K562 (cell line): ENCODE data around the gene SPOCD1.

Experiments
- AFF1 ChIP-seq, 2 experiments: fragments of 450-650 bp; IDR thresholded peaks; 2 replicates each; pipeline ENCODE4 v1.6.1; 2018; ENCODE audit warnings: mild to moderate bottlenecking in 2 of 2, low read depth in 1 of 2; ENCODE audit not compliant: partially characterized antibody in 2 of 2
- ARHGAP35 ChIP-seq: fragments of 450-650 bp; IDR thresholded peaks from 2 replicates; pipeline ENCODE4 v1.6.1; 2018; ENCODE audit not compliant: partially characterized antibody
- ATF6 ChIP-seq: sonication (generic); formaldehyde crosslinking; IDR thresholded peaks from 2 replicates; pipeline ENCODE4 v1.4.0; 2020; ENCODE audit warnings: mild to moderate bottlenecking, missing genetic modification reagents
- BRCA1 ChIP-seq, 2 experiments: fragments of 450-650 bp in 1 of 2; sonication (generic) in 1 of 2; formaldehyde crosslinking in 1 of 2; IDR thresholded peaks; 2 replicates each; pipeline versions ENCODE4 v1.5.0 to v1.6.1; 2017 to 2020; ENCODE audit warnings: mild to moderate bottlenecking in 1 of 2, missing genetic modification reagents in 1 of 2
- CLOCK ChIP-seq: fragments of 250-450 bp; sonication (Bioruptor Pico); IDR thresholded peaks from 2 replicates; pipeline ENCODE4 v1.4.0; 2020; ENCODE audit warnings: mild to moderate bottlenecking, moderate library complexity, borderline replicate concordance
- NUFIP1 ChIP-seq: fragments of 450-650 bp; IDR thresholded peaks from 2 replicates; pipeline ENCODE4 v1.6.1; 2018; ENCODE audit not compliant: partially characterized antibody
- POLR2A ChIP-seq: fragments of 450-650 bp; conservative IDR thresholded peaks from 2 replicates; pipeline ENCODE4 v1.6.1; 2016
- THAP7 ChIP-seq: fragments of 250-450 bp; sonication (Bioruptor Pico); IDR thresholded peaks from 2 replicates; pipeline ENCODE4 v1.5.0; 2021
- ZFP91 ChIP-seq: sonication (generic); formaldehyde crosslinking; IDR thresholded peaks from 2 replicates; pipeline ENCODE4 v1.8.0; 2022; ENCODE audit warnings: mild to moderate bottlenecking, missing genetic modification reagents
- ZNF274 ChIP-seq: IDR thresholded peaks from 2 replicates; pipeline ENCODE4 v1.6.1; 2011; ENCODE audit warnings: low read depth, mild to moderate bottlenecking, low read length, moderate library complexity, borderline replicate concordance
- TF ChIP-seq, protein P1 (sequence below): IDR thresholded peaks from 2 replicates; pipeline ENCODE4 v1.6.1; 2011; ENCODE audit not compliant: insufficient read length; ENCODE audit errors: extremely low read depth
- TF ChIP-seq, protein P2 (sequence below), 3 experiments: IDR thresholded peaks in 2 of 3; conservative IDR thresholded peaks in 1 of 3; 2 replicates each; pipeline ENCODE4 v1.5.1; 2011 to 2012; ENCODE audit warnings: low read length in 3 of 3, mild to moderate bottlenecking in 3 of 3, control low read depth in 2 of 3, improper control_type of control experiment in 1 of 3, inconsistent platforms in 1 of 3, low read depth in 1 of 3, mixed read lengths in 1 of 3, moderate library complexity in 1 of 3; ENCODE audit not compliant: insufficient read depth in 2 of 3

GRCh38 chr1:31814041-31814511 is 1.7 kb downstream of the SPOCD1 start:
- no peak for TF ChIP-seq ARHGAP35
- TF ChIP-seq POLR2A, result no peak
- TF ChIP-seq NUFIP1, result no peak
- TF ChIP-seq, protein P1, sequence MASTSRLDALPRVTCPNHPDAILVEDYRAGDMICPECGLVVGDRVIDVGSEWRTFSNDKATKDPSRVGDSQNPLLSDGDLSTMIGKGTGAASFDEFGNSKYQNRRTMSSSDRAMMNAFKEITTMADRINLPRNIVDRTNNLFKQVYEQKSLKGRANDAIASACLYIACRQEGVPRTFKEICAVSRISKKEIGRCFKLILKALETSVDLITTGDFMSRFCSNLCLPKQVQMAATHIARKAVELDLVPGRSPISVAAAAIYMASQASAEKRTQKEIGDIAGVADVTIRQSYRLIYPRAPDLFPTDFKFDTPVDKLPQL, result no peak
- TF ChIP-seq CLOCK (CRISPR knock-in tag), result no peak
- no peak for TF ChIP-seq BRCA1 (IDR thresholded peaks at IDR 0.05)
- TF ChIP-seq BRCA1 (CRISPR knock-in tag; IDR thresholded peaks at IDR 0.05), result no peak
- TF ChIP-seq ZNF274, result no peak
- no peak for TF ChIP-seq THAP7
- TF ChIP-seq, protein P2, sequence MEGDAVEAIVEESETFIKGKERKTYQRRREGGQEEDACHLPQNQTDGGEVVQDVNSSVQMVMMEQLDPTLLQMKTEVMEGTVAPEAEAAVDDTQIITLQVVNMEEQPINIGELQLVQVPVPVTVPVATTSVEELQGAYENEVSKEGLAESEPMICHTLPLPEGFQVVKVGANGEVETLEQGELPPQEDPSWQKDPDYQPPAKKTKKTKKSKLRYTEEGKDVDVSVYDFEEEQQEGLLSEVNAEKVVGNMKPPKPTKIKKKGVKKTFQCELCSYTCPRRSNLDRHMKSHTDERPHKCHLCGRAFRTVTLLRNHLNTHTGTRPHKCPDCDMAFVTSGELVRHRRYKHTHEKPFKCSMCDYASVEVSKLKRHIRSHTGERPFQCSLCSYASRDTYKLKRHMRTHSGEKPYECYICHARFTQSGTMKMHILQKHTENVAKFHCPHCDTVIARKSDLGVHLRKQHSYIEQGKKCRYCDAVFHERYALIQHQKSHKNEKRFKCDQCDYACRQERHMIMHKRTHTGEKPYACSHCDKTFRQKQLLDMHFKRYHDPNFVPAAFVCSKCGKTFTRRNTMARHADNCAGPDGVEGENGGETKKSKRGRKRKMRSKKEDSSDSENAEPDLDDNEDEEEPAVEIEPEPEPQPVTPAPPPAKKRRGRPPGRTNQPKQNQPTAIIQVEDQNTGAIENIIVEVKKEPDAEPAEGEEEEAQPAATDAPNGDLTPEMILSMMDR (IDR thresholded peaks at IDR 0.05 in 2 of 3, conservative IDR thresholded peaks at IDR 0.05 in 1 of 3; ENCODE audit: insufficient read depth in 2 of 3, low read depth in 1 of 3, low read length in 3 of 3), result no peak
- TF ChIP-seq ZFP91 (CRISPR knock-in tag), result no peak
- TF ChIP-seq ATF6, result no peak
- TF ChIP-seq AFF1 (IDR thresholded peaks at IDR 0.05; ENCODE audit: low read depth in 1 of 2, partially characterized antibody in 2 of 2), result no peak
